Uterine smooth muscle cell (primary cell): Measurements from ENCODE around the gene MEIKIN. TPM values are rescaled to one million over a fixed set of nuclear protein-coding genes. Genes with fewer than 3 reads are reported as not detected.

Source experiments
- total RNA-seq: library from RNA; depleted of rRNA; stranded (reverse); fragments of >200 nt; gene quantifications from 2 replicates; pipeline ENCODE4 v1.2.3, GENCODE V29; 2014

MEIKIN gene
- total RNA-seq, result not detected in 2 replicates

DNA sequence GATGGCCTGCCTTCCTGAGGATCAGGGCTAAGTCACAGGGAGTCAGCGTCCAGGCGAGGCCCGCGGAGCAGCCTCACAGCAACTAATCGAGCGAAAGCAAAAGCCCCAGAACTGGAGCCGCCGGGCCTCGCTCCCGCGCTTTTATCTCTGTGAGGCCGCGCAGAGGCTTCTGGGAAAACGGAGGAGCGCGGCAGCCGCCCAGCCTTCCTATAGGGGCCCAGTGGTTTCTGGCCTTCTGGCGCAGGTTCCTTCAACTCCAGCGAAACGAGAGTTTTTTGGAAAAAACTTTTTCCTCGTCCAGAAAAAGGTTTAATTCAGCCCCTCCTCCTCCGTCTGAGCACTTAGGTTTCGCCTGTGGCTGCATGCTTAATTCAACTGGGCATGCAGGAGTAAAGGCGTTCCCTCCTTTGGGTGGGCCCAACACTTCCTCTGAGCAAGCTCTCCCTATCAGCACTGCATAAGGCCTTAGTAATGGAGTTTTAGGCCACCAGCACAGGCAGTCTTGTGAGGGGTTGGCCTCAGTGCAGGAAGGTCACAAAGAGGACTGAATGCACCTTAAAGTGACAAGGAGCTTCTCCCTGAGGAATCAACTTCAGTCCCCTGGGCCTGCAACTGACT lies at the start of gene MEIKIN:
TSS of gene MEIKIN (minus strand) at position 113 of the 618 bp plus-strand sequence. CDS start 158 bp downstream, outside the sequence.

GRCh38 chr5:131796793-131797693 lies 148.4 kb downstream of the MEIKIN start, which contains the start of gene FNIP1:
Gene FNIP1 (minus strand): TSS chr5:131797017. CDS start chr5:131796921, 96 bp downstream.

Other genes with a start within 250 kb of the MEIKIN start
- gene FNIP1, start 148.6 kb downstream of the MEIKIN start, total RNA-seq, result 88.6 and 97.2 TPM in 2 replicates
- 0.11 TPM in 1 of 2 replicates, not detected in the other for gene ACSL6, start 66.0 kb upstream of the MEIKIN start, total RNA-seq
- not detected in 2 replicates for gene IL3, start 115.0 kb upstream of the MEIKIN start, total RNA-seq
- gene CSF2, start 128.1 kb upstream of the MEIKIN start, total RNA-seq, result 0.12 and 0.89 TPM in 2 replicates